HS-27A (cell line): ENCODE measurements around the gene CDH4.
"Not testable (repeated sequence)": the region's sequence is repeated elsewhere in the genome, so short reads cannot be mapped to it uniquely, and the experiment has no call there.

Source experiments
- DNase-seq: peaks from one replicate; pipeline ENCODE4 v3.0.0-alpha.2; 2012; ENCODE audit warnings: low read depth, missing footprints

The CDH4 gene

DNA sequence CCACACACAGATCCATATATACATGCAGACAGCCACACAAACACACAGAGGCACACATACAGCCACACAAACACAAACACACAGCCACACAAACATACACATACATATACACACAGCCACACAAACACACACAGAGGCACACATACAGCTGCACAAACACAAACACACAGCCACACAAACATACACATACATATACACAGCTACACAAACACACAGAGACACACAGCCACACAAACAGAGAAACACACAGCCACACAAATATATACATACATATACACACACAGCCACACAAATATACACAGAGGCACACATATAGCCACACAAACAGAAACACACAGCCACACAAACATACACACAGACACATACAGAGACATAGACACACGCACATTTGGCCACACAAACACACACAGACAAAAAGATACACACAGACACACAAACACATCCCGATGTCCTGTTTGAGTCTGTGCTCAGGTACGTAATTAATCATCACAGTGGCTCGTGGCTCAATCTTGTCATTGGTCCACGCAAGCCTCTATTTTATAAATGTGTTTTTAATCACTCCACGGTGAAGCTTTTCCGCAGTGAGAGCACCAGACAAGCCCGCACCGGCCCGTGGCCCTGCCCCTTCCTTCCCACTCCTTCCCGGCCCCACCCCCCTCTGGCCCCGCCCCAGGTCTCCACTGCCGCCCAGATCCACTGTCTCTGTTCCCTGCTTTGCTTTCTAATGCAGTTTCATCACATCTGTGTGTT, 135.3 kb downstream of the CDH4 start:
- DNase-seq: no peak

- no peak for DNase-seq
These were observed 135.9 kb downstream of the CDH4 start for GRCh38 chr20:61387954-61388348.

- no peak for DNase-seq
These were observed 137.0 kb downstream of the CDH4 start for GRCh38 chr20:61389077-61389476.

- DNase-seq: no peak
These were observed 139.1 kb downstream of the CDH4 start for GRCh38 chr20:61391185-61391584.

GRCh38 chr20:61391812-61392520, 139.9 kb downstream of the CDH4 start:
- no peak for DNase-seq

DNA sequence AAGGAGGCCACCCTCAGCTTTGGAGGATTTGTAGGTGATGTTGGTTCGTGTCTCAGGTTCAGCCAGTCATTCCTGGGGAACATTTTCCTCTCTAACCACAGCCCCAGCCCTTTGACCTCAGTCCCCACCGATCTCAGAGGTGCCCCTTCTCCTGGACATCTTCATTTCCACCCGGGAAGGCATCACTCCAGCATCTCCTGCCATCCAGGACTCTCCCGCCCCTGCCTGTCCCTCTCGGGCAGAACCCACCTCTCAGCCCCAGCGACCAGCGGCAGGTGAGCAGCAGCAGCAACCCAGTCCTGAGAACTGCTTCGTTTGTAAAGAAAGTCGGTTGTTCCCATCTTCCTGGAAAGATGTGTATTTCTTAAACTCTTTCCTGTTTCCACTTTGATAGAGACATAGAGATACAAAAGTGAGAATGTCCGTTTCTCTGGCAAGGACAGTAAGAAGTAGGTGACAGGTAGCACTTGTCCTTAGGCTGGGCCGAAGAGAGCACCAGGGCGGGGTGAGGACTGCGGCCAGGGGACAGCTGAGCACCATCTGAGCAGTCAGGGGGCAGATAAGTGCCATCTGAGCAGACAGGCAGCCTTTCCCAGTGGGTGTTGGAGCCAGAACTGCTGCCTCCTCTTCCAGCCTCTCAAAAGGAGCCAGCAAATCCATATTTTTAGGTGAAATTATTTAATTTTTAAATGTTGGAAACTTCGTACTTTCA, 142.2 kb downstream of the CDH4 start:
- no peak for DNase-seq

DNA sequence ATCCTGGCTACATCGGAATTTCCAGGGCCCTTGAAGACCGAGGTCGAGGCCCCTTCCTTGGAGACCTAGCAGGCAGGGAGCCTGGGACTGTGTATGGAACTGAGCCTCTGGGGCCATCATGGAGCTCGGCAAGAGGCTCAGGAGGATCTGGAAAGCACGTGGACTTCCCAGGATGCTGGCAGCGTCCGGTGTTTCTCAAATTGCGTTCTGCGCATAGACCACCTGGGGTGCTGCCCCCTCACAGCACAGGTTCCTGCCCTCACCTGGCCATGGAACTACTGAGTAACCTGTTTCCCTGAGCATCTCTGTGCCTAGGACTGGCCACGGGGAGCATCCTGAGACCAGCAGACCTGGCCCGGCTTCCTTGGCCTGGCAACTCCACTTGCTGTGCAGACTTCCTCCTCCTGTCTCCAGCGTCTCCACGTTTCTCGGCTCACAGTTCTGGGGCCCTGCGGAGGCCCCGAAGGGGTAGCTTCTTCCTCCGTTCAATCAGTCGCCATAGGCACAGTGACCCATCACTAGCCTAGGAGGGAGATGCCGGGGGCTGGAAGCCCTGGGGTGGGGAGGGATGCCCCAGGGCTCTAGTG, 144.3 kb downstream of the CDH4 start:
- DNase-seq: no peak

GRCh38 chr20:61397146-61397545, 145.1 kb downstream of the CDH4 start:
- DNase-seq: no peak

DNA sequence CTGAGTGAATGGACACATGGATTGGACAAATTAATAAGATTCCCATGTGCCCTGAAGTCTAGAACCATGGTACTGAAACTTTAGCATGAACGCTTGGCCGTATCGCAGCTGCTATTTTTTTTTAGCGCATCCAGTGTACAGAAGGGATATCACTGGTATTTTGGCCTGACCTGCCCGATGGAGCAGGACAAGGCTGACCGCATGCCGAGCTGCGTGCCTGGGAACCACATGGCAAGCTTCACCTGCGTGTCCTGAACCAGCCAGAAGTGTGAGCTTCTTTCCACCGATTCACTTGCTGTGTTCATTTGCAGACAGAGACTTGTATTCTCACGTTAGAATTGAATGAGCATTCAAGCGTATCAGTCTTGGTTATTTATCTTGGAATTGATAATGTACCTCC, 145.7 kb downstream of the CDH4 start:
- DNase-seq: no peak

- DNase-seq: no peak
These were observed 147.4 kb downstream of the CDH4 start for GRCh38 chr20:61399433-61399832.

- DNase-seq: no peak
These were observed 148.4 kb downstream of the CDH4 start for GRCh38 chr20:61400499-61400898.

- no peak for DNase-seq
These were observed 152.2 kb downstream of the CDH4 start for GRCh38 chr20:61404303-61404702.

DNA sequence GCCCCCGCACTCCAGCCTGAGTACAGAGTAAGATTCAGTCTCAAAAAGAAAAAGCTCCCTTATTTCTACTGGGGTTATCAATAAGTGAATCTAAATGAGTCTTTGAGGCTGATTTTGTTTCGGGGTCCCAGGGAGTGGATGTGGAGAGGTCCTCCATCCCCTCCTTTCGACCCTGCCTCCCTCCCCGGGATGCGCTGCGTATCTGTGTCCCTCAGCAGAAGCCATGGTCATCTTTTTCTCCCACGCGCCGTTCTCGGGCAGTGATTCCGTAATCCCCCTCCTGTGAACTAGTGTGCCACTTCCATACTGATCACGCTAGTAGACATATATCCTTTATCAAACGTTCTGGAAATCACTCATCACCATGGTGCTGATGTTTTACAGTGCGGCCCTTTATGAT, 152.9 kb downstream of the CDH4 start:
- no peak for DNase-seq

DNA sequence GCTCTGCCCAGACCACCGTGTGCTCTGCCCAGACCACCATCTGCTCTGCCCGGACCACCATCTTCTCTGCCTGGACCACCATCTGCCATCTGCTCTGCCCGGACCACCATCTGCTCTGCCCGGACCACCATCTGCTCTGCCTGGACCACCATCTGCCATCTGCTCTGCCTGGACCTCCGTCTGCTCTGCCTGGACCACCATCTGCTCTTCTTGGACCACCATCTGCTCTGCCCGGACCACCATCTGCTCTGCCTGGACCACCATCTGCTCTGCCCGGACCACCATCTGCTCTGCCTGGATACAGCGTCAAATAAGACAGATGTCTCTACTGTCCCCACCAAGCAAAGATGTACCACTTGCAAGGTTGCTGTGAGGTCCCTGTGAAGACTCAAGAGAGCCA, 154.7 kb downstream of the CDH4 start:
- DNase-seq: not testable (repeated sequence)

DNA sequence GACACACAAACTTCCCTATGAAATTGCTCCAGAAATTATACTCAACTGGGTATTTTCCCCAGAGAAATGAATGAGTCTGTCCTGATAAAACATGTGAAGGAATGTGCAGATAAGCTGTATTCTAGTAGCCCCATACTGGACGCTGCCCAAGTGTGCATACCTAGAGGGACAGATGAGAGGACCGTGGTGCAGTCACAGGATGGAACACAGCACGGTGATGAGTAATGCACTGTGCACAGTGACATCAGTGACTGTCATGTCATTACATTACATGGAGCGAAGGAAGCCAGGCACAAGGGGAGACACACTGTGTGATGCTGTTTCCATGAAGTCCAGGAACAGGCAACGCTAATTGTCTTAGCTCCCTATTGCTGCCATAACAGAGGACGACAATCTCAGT, 155.5 kb downstream of the CDH4 start:
- DNase-seq: no peak

DNA sequence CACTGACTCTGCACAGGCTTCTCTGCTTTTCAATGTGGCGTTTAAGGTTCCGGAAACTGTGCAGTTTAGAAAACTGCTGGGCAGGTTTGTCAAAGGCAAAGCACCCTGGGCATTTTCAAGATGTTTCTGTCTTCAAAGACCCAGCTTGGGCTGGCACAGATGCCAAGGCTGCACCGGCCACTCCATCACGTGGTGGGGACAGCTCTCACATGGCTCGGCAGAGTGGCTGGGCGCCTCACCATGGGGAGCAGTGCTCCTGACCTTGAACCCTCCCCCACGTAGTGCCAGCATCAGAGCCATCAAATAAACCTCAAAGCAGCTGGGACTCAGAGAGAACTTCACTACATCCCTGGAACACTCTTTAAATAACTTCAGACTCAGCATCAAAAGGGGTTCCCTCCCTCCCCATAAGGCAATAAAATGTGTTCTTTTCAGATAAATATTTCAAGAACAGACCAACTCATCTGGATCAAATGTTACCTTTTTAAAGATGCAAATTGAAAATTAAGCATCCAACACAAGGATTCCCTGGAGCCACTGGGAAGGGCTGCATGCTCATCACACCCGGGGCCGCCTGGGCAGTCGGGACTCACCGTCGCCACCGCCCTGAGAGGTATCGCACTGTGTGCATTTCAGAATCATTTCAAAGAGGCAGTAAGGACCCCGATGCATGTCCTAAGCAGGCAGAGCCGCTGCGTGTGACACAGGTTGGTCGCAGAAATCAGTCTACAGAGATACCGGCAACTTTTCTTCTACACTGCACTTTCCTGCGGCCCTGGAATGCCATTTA, 157.1 kb downstream of the CDH4 start:
- no peak for DNase-seq

GRCh38 chr20:61411743-61412142, 159.7 kb downstream of the CDH4 start:
- no peak for DNase-seq

GRCh38 chr20:61413752-61414151, 161.7 kb downstream of the CDH4 start:
- DNase-seq: no peak

DNA sequence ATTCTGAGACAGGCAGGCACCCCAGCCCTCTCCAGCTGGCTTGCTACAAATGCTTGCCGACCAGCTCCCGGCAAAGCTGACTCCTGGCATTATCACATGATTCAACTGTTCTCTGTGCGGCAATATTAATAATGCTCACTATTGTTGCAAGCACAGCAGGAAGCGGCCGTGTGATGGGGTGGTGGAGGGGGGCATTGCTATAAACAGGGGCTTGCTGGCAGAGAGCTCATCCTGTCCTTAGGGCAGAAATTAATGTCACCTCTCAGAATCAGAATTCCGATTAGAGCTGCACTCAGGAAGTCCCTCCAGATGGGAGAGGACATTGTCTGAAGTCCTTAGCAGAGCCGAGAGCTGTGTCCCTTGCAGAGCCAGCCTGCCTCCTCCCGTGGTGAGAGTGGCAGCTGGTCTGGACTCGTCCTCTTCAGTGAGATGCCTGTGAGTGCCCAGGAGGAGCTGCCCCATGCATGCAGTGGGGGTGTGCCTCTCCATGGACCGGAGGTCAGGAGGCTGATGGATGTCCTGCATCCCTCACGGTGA, 162.5 kb downstream of the CDH4 start:
- DNase-seq: no peak

DNA sequence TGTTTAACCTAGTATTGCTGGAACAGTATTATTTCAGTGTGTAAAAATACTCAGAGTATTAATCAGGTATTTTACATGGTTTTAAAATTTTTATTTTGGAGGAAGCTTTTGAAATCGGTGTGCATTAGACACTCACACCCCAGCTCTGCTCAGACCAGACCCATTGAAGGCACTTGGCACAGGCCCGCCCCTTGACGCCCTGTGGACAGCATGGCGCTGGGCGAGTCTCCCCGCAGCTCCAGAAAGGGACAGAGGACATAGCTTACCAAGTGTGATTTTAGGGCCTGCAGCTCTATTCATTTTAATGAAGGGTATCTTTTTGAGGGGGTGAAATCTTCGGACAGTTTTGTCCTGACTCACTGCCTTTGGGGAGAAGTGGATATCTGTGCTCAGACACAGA, 164.5 kb downstream of the CDH4 start:
- no peak for DNase-seq

DNA sequence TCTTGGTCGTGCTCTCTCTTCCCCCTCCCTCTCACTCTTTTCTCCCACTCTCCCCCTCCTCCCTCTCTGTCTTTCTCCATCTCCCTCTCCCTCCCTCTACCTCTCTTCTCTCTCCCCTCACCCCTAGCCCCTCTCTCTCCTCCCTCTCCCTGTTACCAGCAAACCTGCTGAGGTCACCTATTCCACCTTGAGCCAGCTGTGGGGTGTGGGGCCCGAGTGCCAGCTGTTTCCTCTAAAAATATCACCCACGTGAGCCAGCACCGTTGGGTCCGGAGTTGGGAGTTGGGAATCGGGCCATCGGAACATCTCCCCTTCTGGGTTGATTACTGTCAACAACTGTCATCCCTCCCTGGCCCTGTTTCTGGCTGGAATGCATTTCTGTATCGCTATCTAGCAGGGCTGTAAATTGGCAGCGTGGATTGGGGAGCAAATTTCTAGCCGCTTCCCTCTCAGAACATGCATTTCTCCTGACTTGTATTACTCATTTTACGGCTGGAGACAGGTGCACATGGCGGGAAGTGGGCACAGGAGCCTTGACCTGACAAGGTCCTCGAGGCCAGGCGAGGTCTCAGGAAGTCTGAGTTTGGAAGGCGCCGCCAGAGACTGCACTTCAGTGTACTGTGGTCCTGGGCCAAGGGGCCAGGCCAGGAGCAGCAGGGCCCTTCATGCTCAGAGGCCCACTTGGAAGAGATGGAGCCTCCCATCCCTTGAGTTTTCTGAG, 165.3 kb downstream of the CDH4 start:
- no peak for DNase-seq
